Vagina (tissue), 2 donors: ENCODE results near the gene TARBP2. TPM values are rescaled to one million over a fixed set of nuclear protein-coding genes. Genes with fewer than 3 reads are reported as not detected.

Experiments
- DNase-seq, 2 donors: peaks; one replicate each; pipeline ENCODE4 v3.0.0-alpha.2; 2017; ENCODE audit errors: extremely low spot score in 2 of 2
- H3K27ac ChIP-seq: fragments of 200-600 bp; sonication (generic); one replicate; pipeline ENCODE4 v1.5.1; 2019
- H3K27me3 ChIP-seq: fragments of 200-600 bp; sonication (generic); one replicate; pipeline ENCODE4 v1.5.1; 2019
- H3K36me3 ChIP-seq, 2 donors: fragments of 200-600 bp; sonication (generic); one replicate each; pipeline ENCODE4 v1.5.1; 2017 to 2019
- H3K4me1 ChIP-seq: fragments of 200-600 bp; sonication (generic); one replicate; pipeline ENCODE4 v1.5.1; 2019
- H3K4me3 ChIP-seq, 2 donors: fragments of 200-600 bp; sonication (generic); 1 replicate in 1 of 2; 2 replicates in 1 of 2; pipeline ENCODE4 v1.5.1; 2016 to 2019
- H3K9me3 ChIP-seq: fragments of 200-600 bp; sonication (generic); one replicate; pipeline ENCODE4 v1.5.1; 2019
- POLR2A ChIP-seq, 2 donors: fragments of 450-650 bp; IDR thresholded peaks; one replicate each; pipeline ENCODE4 v1.6.1; 2017; ENCODE audit warnings: antibody characterized with exemption in 2 of 2, mild to moderate bottlenecking in 2 of 2, moderate library complexity in 2 of 2
- POLR2AphosphoS5 ChIP-seq, 2 donors: sonication (generic); formaldehyde crosslinking; IDR thresholded peaks; one replicate each; pipeline ENCODE4 v1.9.0; 2017; ENCODE audit warnings: antibody characterized with exemption in 2 of 2, mild to moderate bottlenecking in 2 of 2, low read depth in 1 of 2; ENCODE audit not compliant: insufficient read depth in 1 of 2
- intact Hi-C: fragments of 100-400 bp; cut with DNase I; formaldehyde crosslinking; loops from one replicate; pipeline ENCODE4 v1.15.1; 2023
- total RNA-seq: library from RNA; depleted of rRNA; stranded (reverse); fragments of >200 nt; gene quantifications from one replicate; pipeline ENCODE4 v1.2.3, GENCODE V29; 2016
- TF ChIP-seq, protein P1 (sequence below), 3 experiments: fragments of 450-650 bp in 2 of 3; fragments of 200-600 bp in 1 of 3; sonication (generic) in 1 of 3; IDR thresholded peaks; one replicate each; pipeline ENCODE4 v1.5.1; 2017 to 2019; ENCODE audit warnings: antibody characterized with exemption in 3 of 3, mild to moderate bottlenecking in 2 of 3, moderate library complexity in 2 of 3

The TARBP2 gene
- total RNA-seq, 1 donor from 2014 or later: 17.7 TPM

DNA sequence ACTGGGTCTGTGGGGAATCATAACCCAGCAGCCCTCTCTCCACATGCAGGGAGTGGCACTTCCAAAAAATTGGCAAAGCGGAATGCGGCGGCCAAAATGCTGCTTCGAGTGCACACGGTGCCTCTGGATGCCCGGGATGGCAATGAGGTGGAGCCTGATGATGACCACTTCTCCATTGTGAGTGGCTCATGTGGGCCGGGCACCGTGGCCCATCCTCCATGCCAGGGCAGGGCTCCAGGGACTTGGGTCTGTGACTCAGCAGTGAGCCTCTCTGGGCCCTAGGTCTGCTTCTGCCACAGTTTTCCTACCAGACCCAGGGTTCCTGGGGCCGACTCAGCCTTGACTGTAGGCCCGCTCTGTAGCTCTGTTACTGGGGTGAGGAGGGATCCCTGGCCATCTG, 4.0 kb downstream of the TARBP2 start:
- intact Hi-C loops: no loop called here
- no peaks in the 10 kb centered on the region for H3K9me3 ChIP-seq
- H3K27me3 ChIP-seq: no peaks in the 10 kb centered on the region
- peaks cover 0 to 16% of the 10 kb centered on the region in 2 donors for H3K36me3 ChIP-seq
- no peak for DNase-seq
- peaks cover 48% of the 10 kb centered on the region for H3K4me1 ChIP-seq
- no peak overlapping the region for H3K4me3 ChIP-seq
- TF ChIP-seq POLR2A (IDR thresholded peaks at IDR 0.05) (no peak), POLR2AphosphoS5 (IDR thresholded peaks at IDR 0.05; ENCODE audit: insufficient read depth in 1 of 2, low read depth in 1 of 2) (peak in 1 of 2 donors; percentile 36)
- H3K27ac ChIP-seq: peak overlapping the region; percentile 34

DNA sequence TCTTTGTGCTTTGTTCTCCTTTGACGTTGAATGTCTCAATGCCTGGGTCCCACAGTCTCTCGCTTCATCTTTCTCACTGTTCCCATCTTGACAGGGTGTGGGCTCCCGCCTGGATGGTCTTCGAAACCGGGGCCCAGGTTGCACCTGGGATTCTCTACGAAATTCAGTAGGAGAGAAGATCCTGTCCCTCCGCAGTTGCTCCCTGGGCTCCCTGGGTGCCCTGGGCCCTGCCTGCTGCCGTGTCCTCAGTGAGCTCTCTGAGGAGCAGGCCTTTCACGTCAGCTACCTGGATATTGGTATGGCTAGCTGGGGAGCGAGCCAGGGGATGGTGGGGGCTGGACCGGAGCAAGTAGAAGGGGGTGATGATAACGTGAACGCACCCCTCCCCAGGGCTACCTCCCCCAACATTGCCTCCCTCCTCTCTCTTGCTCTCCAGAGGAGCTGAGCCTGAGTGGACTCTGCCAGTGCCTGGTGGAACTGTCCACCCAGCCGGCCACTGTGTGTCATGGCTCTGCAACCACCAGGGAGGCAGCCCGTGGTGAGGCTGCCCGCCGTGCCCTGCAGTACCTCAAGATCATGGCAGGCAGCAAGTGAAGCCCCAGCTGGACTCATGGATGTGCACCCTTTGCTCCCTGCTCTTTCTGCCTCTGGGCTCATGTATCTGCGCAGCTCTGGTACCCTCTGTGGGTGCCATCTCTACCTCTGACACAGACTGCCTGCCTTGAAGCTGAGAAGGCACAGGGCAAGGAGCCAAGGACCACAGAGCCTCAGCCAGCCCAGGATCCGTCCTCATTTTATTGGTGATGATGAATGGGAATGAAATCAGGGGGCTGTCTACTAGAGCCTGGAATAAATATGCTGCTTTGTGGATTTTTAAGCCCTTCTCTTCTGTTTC, 4.7 kb downstream of the TARBP2 start:
- Histone ChIP-seq H3K27me3 (no peaks in the 10 kb centered on the region), H3K9me3 (no peaks in the 10 kb centered on the region), H3K4me1 (peaks cover 45% of the 10 kb centered on the region), H3K4me3 (no peak overlapping the region), H3K27ac (peak overlapping the region; percentile 34), H3K36me3 (peaks cover 0 to 24% of the 10 kb centered on the region in 2 donors)
- intact Hi-C loops: loop anchor here (2.0 kb wide), 1 partner anchor 155 kb away; no protein-coding TSS in a partner anchor
- DNase-seq: no peak
- TF ChIP-seq, protein P1, sequence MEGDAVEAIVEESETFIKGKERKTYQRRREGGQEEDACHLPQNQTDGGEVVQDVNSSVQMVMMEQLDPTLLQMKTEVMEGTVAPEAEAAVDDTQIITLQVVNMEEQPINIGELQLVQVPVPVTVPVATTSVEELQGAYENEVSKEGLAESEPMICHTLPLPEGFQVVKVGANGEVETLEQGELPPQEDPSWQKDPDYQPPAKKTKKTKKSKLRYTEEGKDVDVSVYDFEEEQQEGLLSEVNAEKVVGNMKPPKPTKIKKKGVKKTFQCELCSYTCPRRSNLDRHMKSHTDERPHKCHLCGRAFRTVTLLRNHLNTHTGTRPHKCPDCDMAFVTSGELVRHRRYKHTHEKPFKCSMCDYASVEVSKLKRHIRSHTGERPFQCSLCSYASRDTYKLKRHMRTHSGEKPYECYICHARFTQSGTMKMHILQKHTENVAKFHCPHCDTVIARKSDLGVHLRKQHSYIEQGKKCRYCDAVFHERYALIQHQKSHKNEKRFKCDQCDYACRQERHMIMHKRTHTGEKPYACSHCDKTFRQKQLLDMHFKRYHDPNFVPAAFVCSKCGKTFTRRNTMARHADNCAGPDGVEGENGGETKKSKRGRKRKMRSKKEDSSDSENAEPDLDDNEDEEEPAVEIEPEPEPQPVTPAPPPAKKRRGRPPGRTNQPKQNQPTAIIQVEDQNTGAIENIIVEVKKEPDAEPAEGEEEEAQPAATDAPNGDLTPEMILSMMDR (IDR thresholded peaks at IDR 0.05): no peak
- TF ChIP-seq POLR2A (IDR thresholded peaks at IDR 0.05) (no peak), POLR2AphosphoS5 (IDR thresholded peaks at IDR 0.05; ENCODE audit: insufficient read depth in 1 of 2, low read depth in 1 of 2) (no peak)

DNA sequence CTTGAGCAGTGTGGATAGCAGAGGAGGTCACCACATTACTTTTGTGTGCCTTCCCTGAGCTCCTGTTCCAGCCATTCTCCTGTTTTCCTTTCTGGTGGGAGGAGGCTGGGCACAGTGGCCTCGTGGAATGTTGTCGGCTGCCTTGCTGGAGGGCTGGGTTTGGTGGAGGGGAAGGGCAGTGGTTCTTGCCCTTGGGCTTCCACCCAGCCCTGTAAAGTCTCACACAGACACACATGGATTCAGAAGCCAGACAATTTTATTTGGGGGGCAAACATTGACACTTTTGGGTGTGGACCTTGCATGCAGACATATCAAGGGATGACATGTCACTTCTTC, 5.3 kb downstream of the TARBP2 start:
- intact Hi-C loops: loop anchor here (2.0 kb wide), 1 partner anchor 156 kb away; no protein-coding TSS in a partner anchor
- no peaks in the 10 kb centered on the region for H3K9me3 ChIP-seq
- no peaks in the 10 kb centered on the region for H3K27me3 ChIP-seq
- TF ChIP-seq, protein P1 (IDR thresholded peaks at IDR 0.05): no peak
- TF ChIP-seq POLR2AphosphoS5 (IDR thresholded peaks at IDR 0.05; ENCODE audit: insufficient read depth in 1 of 2, low read depth in 1 of 2) (no peak), POLR2A (IDR thresholded peaks at IDR 0.05) (no peak)
- peaks cover 0 to 30% of the 10 kb centered on the region in 2 donors for H3K36me3 ChIP-seq
- H3K4me3 ChIP-seq: no peak overlapping the region
- DNase-seq: no peak
- H3K27ac ChIP-seq: no peak overlapping the region
- peaks cover 44% of the 10 kb centered on the region for H3K4me1 ChIP-seq

- intact Hi-C loops: loop anchor here (2.0 kb wide), 1 partner anchor 156 kb away; no protein-coding TSS in a partner anchor
- TF ChIP-seq POLR2AphosphoS5 (IDR thresholded peaks at IDR 0.05; ENCODE audit: insufficient read depth in 1 of 2, low read depth in 1 of 2): no peak
- TF ChIP-seq, protein P1 (IDR thresholded peaks at IDR 0.05): no peak
- TF ChIP-seq POLR2A (IDR thresholded peaks at IDR 0.05): no peak
- Histone ChIP-seq H3K4me1 (peaks cover 37% of the 10 kb centered on the region), H3K27ac (peak within 1 kb of the TSS; percentile 48), H3K9me3 (no peaks in the 10 kb centered on the region), H3K4me3 (no peak within 1 kb of the TSS), H3K36me3 (peaks cover 0 to 35% of the 10 kb centered on the region in 2 donors), H3K27me3 (no peaks in the 10 kb centered on the region)
- no peak for DNase-seq
Observed at GRCh38 chr12:53506881-53507602, 6.0 kb downstream of the TARBP2 start, which contains the start of gene NPFF. Gene NPFF, minus strand, starts transcription at chr12:53507484. Its CDS starts 10 bp downstream, at chr12:53507474.

- intact Hi-C loops: loop anchor here (2.0 kb wide), 1 partner anchor 157 kb away; no protein-coding TSS in a partner anchor
- Histone ChIP-seq H3K27me3 (no peaks in the 10 kb centered on the region), H3K4me3 (no peak overlapping the region), H3K9me3 (no peaks in the 10 kb centered on the region), H3K36me3 (peaks cover 0 to 35% of the 10 kb centered on the region in 2 donors), H3K27ac (no peak overlapping the region), H3K4me1 (peaks cover 32% of the 10 kb centered on the region)
- TF ChIP-seq, protein P1 (IDR thresholded peaks at IDR 0.05): no peak
- TF ChIP-seq POLR2A (IDR thresholded peaks at IDR 0.05): no peak
- TF ChIP-seq POLR2AphosphoS5 (IDR thresholded peaks at IDR 0.05; ENCODE audit: insufficient read depth in 1 of 2, low read depth in 1 of 2): no peak
- no peak for DNase-seq
Observed at GRCh38 chr12:53507603-53507885, 6.5 kb downstream of the TARBP2 start.
